ENCODE results near the gene GASK1A.
A peak's percentile ranks its signal among the peaks of the same experiment; 100 is the strongest.
"Not testable (repeated sequence)": the region's sequence is repeated elsewhere in the genome, so short reads cannot be mapped to it uniquely, and the experiment has no call there.

Gene GASK1A

DNA sequence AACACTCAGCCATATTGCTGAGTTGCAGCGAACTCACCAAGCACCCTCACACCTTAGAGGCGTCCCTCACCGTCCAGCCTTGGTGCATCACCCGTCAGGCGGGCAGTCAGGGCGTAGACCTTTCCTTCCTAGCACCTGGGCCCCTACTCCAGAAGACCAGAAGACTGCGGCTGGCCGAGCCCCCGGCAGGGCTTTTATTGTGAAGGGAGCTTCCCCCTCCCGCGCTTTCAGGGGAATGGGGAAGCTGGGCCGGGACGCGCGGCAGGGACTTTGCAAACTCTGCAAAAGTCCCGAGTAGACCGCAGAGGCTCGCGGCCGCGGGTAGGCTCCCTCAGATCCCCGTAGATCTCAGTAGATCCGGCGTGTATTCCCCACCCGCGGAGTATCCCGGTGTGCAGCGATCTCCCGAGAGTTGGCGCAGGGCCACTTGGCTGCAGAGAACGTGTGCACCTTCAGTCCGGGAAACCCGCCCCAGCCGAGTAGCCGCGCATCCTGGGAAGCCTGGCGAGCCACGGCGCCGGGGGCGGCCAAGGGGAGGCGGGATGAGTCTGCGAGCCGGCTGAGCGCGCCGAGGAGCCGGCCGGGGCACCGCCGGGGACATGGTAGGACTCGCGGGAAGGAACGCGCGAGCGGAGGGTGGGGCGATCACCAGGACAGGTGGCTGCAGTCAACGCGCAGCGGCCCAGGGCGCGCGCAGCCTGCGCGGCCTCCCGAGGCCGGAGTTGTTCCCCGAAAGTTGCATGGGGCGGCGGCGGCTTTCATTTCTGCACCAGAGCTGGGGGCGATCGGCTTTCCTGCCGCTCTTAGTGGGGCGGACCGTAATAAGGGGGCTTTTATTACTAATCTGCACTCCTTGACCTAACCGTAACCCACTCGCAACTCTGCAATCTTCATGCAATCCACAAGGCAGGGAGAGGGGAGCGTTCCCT lies at the start of gene GASK1A:
TSS of gene GASK1A (plus strand) at position 268 of the 929 bp plus-strand sequence. CDS start at position 600, 332 bp downstream.
- peak; percentile 17 for DNase-seq

- DNase-seq = no peak
Observed at GRCh38 chr3:42934111-42934510, 45.0 kb upstream of the GASK1A start.

DNA sequence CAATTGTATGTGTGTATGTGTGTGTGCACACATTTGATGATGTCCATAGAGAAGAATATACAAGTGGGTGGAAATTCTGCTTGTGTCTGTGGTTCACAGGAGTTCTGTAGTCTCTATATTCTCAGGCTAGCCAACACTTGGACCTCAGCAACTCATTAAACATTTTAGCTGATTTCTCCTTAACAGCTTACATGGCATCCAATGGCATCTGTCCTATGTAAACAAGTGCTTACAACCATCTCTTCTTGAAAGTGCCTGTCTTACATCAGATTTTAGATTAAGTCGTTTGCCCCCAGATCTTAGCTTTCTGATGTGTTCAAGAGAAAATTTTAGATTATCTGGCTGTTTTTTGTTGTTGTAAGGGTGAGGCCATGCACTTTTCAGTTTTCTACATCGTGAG lies 44.2 kb upstream of the GASK1A start:
- DNase-seq = no peak

DNA sequence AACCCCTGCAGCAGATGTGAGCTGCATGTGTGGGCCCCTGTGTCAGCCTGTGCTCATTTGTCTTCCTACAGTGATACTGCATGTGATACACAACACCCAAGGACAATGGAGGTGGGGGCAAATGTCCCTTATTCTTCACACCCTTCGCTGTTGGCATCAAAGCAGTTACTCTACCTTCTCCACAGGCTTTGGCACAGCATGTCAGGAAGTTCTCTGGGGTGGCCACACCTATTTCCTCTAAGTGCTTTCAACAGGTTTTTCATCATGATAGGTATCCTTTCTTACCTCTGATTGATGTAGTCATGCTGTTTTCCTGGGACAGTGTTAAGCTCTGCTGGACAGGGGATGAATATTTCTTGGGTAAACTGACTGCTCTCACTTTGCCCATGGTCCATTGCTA lies 43.6 kb upstream of the GASK1A start:
- DNase-seq = no peak

- DNase-seq = no peak
Observed at GRCh38 chr3:42936157-42936981, 42.7 kb upstream of the GASK1A start.

DNA sequence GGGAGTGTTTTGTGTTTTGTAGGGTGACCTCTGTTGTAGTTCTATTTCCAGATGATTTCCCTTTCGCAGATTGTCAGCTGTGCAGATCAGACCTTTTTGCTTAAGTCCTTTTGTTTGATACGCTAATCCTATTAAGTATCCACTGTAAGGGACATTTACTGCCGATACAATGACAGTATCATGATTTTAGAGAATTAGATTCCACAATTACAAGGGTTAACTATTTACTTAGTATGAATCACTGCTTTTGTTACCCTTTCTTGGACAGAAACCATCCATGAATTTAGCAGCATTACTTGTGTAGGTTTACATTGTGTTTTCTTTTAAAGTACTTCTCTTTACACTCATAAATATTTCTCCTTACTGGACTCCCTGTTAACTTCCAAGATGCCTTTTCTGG lies 41.8 kb upstream of the GASK1A start:
- DNase-seq = no peak

GRCh38 chr3:42942693-42943092 lies 36.4 kb upstream of the GASK1A start:
- DNase-seq = no peak

DNA sequence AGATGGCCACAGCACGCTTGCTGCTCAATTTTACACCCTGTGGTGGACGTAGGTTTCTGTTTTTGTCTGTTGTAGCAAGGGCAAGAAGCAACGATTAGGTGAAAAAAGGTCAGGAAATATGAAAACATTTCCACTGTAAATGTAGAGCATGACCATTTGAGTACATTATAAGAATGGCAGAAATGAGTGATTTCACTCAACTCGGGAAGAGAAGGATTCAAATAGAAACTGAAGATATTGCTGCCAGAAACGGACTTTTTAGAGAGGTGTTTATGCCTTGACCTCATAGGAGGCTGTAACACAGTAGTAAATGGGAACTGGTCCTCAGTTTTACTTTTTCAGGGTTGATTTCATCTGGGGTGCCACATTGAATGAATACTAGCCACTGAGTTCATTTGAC lies 33.1 kb upstream of the GASK1A start:
- no peak for DNase-seq

DNA sequence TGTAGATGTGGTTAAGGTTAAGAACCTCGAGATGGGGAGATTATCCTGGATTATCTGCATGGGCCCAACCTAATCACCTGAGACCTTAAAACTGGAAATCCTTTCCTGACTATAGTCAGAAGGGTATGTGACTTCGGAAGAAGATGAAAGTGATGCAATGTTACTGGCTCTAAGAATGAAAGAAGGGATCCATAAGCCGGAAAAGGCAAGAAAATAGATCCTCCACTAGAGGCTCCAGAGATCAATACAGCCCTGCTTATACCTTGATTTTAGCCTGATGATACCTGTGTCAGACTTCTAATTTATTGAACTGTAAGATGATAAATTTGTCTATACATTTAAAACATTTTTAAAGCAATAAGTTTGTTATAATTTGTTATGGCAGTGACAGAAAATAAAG lies 21.5 kb upstream of the GASK1A start:
- no peak for DNase-seq

GRCh38 chr3:42960282-42960681 lies 18.8 kb upstream of the GASK1A start:
- no peak for DNase-seq

DNA sequence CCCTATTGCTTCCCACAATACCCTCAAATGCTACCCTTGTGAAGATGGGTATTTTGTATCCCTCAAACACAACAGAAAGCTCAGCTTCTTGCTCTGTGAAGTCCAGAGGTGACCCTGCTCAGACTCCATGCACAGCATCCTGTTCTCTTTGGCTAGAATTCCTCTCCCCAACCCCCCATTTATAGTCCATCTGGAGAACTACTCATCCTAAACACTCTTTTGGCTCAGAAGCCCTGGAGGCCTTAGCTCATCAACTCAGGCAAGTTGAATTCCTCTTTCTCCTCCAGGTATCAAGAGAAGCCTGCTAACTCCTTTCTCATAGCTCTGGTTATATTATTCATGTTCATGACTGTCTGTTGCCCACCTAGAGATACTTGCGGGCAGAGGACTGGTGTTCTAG lies 18.3 kb upstream of the GASK1A start:
- no peak for DNase-seq

GRCh38 chr3:42961633-42962032 lies 17.5 kb upstream of the GASK1A start:
- DNase-seq = peak; percentile 17

GRCh38 chr3:42963269-42963668 lies 15.8 kb upstream of the GASK1A start:
- no peak for DNase-seq

DNA sequence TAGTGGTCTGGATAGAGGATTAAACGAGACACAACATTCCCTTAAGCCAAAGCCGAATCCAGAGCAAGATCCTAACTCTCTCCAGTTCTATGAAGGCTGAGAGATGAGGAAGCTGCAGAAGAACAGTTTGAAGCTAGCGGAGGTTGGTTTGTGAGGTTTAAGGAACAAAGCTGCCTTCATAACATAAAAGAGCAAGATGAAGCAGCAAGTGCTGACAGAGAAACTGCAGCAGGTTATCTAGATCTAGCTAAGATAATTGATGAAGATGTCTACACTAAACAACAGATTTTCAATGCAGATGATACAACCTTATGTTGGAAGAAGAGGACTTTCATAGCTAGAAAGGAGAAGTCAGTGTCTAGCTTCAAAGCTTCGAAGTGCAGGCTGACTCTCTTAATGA lies 14.8 kb upstream of the GASK1A start:
- no peak for DNase-seq

DNA sequence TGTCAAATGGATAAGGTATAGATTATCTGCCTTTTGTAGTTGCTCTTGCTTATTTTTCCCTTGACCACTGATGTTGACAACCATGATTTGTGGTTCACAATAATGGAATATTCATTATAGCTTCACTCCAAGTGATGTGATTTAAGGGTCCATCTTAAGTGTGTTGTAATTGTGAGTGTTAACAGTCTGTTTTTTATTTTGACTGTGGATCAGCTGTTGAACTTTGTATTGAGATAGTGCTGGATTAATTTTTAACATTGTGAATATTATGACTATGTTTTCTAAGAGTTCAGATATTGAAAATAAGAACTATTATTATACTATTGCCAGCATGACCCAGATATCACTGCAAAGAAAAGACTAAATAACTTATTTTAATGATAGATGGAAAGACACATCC lies 8.6 kb upstream of the GASK1A start:
- no peak for DNase-seq

- no peak for DNase-seq
Observed at GRCh38 chr3:42970976-42971772, 7.9 kb upstream of the GASK1A start.

DNA sequence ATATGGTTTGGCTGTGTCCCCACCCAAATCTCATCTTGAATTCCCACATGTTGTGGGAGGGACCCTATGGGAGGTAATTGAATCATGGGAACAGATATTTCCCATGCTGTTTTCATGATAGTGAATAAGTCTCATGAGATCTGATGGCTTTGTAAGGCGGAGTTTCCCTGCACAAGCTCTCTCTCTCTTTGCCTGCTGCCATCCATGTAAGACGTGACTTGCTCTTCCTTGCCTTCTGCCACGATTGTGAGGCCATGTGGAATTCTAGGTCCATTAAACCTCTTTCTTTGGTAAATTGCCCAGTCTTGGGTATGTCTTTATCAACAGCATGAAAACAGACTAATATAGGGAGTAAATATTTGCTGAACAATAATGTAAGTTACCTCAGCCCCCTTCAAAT lies 4.2 kb upstream of the GASK1A start:
- not testable (repeated sequence) for DNase-seq

DNA sequence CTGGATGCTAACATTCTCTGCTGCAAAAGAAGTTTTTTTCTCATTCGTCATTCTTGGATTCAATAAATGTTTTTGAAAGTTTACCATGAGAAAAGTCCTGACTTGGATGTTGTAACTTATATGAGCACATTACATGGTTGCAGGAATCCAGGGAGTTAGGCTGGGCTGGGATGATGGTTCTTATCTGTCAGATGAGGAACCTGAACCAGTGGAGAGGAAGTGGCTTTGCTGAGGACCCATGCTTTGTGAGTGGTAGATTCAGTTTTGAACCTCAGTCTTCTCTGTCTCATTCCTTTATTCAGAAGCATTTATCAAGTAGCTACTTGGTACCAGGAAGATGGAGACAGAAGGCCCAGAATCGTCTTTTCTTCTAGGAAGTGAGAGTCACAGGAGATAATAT lies 3.7 kb upstream of the GASK1A start:
- DNase-seq = no peak

GRCh38 chr3:42975955-42976354 lies 3.2 kb upstream of the GASK1A start:
- DNase-seq = no peak

GRCh38 chr3:42980209-42980608 lies 1.1 kb downstream of the GASK1A start:
- DNase-seq = no peak

- no peak for DNase-seq
Observed at GRCh38 chr3:42980909-42981308, 1.8 kb downstream of the GASK1A start.

- no peak for DNase-seq
Observed at GRCh38 chr3:42982645-42983412, 3.7 kb downstream of the GASK1A start.

Measured in DMS79 treated with DMSO at 0.1 percent for 48 hours (cell line).